HG03103 (cell line): ENCODE measurements around the gene VEPH1.
A peak's percentile ranks its signal among the peaks of the same experiment; 100 is the strongest.

Experiments used
- ATAC-seq: cut with Tn5 transposase; IDR thresholded peaks from one replicate; pipeline ENCODE4 v1.9.1; 2021; ENCODE audit warnings: low read depth; ENCODE audit not compliant: unreplicated experiment

The VEPH1 gene

DNA sequence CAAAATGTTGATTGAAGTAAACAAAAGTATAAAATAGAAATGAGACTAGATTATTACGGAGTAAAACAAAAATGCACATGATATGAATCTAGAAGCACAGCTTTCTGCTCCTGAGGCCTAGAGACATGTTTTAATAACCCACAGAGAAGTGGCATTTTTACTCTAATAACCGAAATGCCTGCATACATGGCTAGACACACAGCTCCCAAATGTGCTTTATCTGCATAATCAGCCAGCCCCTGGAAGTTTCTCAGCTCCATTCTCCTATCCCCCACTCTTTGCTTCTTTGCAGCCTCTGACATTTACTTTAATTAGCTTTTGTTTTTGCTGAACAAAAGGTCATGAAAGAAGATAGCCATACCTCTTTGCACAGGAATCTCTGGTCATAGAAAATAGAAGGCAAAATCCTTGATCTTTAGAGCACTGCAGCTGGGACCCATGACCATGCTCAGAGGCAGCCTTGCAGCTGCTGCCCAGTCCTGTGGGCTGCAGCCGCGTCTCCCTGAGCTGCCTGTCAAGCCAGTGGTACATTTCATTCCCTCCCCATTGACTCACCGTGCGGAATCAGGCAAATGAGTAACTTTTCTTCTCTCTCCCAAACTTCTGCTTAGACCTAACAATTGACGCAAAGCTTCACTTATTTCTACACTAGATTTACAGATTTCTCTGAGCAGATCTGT is at the start of gene VEPH1:
Gene VEPH1, minus strand, starts transcription at position 501 of the 680 bp plus-strand sequence. CDS start 8,067 bp downstream, outside the sequence.
- ATAC-seq = no peak

GRCh38 chr3:157551961-157552360 is 48.7 kb upstream of the VEPH1 start:
- ATAC-seq = no peak

- ATAC-seq = no peak
Observed at GRCh38 chr3:157549498-157549897, 46.3 kb upstream of the VEPH1 start.

DNA sequence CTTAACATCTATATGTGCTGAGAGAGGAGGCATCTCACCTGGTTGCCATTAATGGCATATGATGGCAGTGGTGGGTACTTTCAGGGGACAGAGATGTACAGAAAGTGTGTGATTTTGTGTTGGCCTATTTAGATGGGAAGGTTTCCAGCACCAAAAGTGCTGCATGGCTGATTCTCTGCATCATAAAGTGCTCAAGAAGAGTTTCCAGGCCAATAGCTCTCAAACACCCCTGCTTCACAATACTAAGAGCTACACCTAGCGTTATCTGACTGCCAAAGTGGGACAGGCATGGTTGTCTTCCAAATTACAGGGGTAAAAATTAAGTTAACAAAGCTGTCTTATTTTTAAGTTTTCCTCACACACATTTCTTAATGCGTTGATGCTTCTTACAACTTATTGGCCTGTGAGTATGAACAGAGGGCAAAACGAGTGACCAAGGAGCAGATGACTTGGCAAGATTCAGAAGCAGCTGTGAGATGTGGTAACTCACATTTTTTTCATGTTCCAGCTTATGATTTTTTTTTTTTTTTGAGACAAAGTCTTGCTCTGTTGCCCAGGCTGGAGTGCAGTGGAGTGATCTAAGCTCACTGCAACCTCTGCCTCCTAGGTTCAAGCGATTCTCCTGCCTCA is 41.4 kb upstream of the VEPH1 start:
- no peak for ATAC-seq

GRCh38 chr3:157543501-157544035 is 40.4 kb upstream of the VEPH1 start:
- ATAC-seq = no peak

GRCh38 chr3:157542711-157543500 is 39.7 kb upstream of the VEPH1 start:
- no peak for ATAC-seq

GRCh38 chr3:157541506-157542236 is 38.5 kb upstream of the VEPH1 start:
- no peak for ATAC-seq

- ATAC-seq = no peak
Observed at GRCh38 chr3:157540656-157541055, 37.4 kb upstream of the VEPH1 start.

DNA sequence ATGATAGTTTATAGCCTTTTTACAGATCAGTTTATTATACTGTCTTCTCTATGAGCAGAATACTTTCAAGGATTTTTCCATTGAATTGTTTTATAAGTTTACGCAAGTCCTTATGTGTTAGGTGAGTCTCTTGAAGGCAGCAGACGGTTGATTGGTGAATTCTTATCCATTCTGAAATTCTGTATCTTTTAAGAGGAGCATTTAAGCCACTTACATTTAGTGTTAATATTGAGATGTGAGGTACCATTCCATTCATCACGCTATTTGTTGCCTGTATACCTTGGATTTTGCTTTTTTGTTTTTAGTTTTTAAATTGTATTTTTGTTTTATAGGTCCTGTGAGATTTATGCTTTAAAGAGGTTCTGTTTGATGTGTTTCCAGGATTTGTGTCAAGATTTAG is 32.5 kb upstream of the VEPH1 start:
- ATAC-seq = no peak

DNA sequence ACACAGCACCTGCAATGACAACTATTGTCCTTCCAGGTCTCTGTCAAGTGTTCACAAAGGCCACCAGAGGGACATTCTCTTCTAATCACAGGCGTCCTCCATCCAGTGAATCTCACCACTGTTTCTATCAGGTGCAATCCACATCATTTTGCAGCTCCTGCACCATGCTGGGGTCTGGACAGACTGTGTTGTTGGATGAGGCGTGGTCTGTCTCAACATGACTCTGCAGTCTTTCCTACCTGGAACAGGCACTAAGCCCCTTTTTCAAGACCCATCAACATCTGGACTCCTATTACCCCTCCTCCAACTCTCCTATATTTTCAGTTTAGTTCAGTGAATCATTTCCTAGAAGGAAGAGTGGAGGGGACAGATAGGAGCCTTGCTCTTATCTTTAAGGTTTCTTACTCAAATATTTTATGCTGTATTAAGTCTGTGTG is 31.5 kb upstream of the VEPH1 start:
- no peak for ATAC-seq

DNA sequence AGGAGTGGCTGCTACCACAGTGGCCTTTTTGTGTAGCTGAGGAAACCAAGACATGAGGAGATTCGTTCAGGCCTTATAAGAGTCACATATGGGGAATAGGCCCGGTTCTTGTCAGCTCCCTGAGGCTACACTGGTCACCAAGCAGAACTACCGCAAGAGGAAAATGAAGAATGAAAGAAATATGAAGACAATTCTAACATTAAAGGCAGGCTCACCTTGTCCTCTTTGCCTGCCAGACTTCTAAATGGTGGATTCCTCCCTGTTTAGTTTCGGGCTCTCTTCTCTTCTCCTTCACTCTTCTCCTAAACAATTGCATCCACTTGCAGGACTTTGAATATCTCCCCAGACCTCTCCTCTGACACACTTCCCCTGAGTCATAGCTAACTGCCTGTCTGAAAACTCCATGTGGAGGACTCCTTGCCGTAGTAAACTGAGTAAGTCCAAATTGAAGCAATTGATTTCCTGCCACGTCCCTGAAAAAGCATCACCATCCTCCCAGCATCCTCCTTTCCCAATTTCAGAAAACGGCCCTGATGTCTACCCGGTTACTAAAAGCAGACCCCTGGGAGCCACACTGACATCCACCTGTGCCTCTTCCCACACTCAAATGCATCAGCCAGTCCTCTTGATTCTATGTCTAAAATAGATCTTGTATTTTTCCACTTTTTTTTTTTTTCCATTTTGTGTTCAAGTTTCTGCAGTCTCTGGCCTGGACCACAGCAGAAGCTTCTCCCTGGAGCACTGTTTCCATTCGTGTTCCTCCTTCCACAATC is 30.3 kb upstream of the VEPH1 start:
- no peak for ATAC-seq

- peak; percentile 89 for ATAC-seq
Observed at GRCh38 chr3:157532529-157533297, 29.5 kb upstream of the VEPH1 start.

DNA sequence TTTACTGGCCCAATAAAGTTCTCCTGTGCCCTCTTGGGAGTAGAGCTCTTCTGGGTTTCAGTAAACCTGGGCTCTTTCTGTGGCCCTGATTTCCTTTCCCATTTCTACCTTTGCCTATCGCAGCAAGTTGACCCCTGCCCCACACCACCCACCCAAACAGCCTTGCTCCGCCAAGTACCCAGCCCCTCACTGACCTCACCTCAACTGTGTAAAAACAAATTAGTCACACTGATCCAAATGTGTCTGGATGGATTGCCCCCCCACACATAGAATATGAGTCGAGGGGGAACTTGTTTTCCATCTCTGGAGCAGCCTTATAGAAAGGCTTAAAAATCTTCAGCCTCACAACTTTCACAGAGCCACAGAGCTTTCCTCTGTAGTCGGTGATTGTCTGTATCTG is 28.6 kb upstream of the VEPH1 start:
- ATAC-seq = no peak

DNA sequence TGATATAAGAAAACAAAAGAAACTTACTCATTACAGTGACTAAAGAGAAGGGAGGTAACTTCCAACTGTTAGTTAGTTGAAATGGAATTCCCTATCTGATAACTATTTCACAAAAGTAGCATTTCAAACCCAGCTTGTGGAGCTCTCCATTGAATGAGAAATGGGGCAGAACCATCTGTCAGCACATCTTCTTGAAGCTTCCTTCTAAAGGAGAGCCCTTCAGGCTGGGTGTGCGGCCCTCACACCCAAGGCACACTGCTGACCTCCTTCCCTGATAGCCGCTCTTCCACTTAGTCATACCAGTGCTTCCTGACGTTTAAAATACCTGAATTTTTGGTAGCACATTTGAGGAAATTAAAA is 28.1 kb upstream of the VEPH1 start:
- no peak for ATAC-seq

GRCh38 chr3:157530637-157531300 is 27.6 kb upstream of the VEPH1 start:
- no peak for ATAC-seq

- no peak for ATAC-seq
Observed at GRCh38 chr3:157529751-157530150, 26.5 kb upstream of the VEPH1 start.

GRCh38 chr3:157529085-157529484 is 25.9 kb upstream of the VEPH1 start:
- no peak for ATAC-seq

- ATAC-seq = no peak
Observed at GRCh38 chr3:157527131-157527881, 24.1 kb upstream of the VEPH1 start.
